HG02943 (cell line): ENCODE data around the gene SCRT2.
"Not testable (repeated sequence)": the region's sequence is repeated elsewhere in the genome, so short reads cannot be mapped to it uniquely, and the experiment has no call there.

Experiments
- ATAC-seq: cut with Tn5 transposase; IDR thresholded peaks from one replicate; pipeline ENCODE4 v1.9.1; 2021; ENCODE audit warnings: mild to moderate bottlenecking, low read depth, moderate library complexity; ENCODE audit not compliant: unreplicated experiment

The SCRT2 gene

DNA sequence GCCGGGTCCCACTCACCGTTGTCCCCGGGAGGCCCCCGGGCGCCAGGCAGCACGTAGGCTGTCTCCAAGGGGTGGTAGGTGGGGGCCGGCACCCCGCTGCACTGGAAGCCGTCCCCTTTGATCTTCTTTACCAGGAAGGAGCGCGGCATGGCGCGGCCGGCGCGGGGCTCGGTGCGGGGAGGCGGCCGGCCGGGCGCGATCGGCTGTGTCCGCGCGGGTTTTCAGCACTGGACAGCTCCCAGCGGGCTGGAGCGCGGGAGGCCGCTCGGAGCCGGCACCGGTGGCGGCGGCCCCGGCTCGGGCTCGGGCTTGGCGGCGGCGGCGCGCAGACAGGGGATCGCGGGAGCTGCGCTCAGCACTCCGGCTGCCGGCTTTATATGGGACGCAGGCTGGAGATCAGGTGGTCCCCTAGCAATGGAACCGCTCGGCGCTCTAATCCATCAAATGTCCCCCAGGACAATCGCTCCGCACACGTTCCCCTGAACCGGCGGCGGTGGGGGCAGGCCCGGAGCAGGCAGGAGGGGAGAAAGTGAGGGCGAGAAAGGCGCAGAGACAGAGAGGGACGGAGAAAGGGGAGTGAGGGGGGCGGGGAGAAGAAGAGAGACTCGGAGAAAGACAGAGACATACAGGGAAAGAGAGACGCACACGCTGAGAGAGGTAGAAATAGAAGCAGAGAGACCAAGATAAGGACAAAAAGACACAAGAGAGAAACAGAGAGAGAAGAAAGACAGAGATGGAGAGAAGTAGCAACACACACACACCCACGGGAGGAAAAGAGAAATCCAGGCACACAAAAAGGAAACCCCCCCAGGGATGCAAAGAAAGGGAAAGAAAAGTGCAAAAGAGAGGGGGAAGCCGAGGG lies at the start of gene SCRT2:
SCRT2 (minus strand) TSS at position 350 of the 862 bp plus-strand sequence; CDS start at position 149, 201 bp downstream.
- ATAC-seq = no peak

DNA sequence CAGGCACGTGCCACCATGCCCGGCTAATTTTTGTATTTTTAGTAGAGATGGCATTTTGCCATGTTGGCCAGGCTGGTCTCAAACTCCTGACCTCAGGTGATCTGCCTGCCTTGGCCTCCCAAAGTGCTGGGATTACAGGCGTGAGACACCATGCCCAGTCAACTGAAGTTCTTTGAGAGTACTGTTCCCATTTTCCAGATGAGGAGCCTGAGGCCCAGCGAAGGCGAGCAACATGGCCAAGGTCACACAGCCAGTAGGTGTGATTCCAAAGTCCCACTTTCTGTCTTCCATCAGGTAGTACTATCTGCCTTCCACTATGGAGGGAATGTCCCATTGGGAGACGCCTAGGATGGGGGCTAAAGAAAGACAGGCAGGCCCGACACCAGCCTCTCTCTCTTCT lies 49.2 kb upstream of the SCRT2 start:
- not testable (repeated sequence) for ATAC-seq

DNA sequence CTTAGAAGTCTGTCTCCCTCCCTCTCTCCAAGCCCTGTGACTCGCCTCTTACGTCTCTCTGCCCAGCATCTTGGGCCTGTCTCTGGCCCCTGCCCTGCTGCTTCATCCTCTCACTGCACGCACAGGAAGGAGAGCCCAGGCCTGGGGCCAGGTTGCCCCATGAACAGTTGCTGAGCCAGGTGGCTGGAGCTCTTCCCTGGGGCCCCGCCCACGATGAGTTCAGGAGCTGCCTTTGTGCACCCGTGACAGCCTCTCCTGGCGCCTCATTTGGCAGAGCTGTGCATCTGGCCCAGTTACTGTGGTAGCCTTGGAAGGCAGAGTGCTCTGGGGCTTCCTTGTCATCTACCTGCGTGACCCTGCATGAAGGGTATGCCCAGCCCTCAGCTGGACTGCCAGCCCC lies 48.2 kb upstream of the SCRT2 start:
- no peak for ATAC-seq

DNA sequence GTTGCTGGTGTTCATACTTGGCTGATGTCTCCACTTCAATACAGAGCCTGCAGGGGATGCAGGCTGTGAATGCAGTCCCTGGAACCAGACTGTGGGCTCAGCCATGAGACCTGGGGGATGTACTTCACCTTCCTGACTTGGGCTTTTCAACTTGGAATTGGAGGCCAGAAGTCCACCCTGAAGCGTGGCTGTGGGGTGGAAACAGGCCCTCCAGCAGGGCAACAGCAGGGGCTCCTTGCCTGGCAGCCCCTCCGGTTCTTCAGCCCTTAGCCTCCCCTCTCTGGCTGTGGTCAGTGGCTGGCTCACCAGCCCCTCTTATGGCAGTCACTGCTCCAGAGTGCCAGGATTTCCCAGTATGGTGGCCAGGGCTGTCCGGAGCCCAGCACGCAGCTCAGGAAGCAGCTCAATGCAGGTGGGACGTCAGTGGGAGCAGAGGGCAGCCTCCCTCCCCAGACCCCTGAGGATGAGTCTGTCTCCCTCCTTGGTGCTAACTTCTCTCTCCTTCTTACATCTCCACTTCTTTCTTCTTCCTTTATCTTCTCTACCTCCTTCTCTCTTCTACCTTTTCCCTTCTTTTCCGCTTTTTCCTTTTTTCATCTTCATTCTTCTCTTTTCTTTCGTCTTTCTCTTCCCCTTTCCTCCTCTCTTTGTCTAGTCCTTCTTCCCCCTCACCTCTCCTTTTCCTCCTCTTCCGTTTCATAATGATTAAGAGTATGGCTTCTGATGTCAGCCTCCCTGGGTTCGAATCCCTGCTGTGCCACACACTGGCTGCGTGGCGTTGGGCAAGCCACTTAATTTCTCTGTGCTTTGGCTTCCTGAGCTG lies 47.4 kb upstream of the SCRT2 start:
- ATAC-seq = no peak

DNA sequence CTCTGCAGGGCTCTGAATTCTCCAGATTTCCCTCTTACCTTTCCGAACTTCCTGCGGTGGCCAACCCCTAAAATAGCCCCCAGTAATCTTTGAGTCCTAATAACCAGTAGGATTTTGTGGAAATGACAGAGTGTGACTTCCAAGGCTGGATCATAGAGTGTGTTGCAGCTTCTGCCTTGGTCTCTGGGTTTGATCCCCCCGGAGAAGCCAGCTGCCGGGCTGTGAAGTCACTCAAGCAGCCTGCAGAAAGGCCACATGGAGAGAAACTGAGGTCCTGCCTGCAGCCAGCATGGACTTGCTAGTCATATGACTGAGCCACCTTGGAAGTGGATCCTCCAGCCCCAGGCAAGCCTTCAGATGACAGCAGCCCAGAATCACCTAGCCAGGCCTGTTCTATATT lies 46.3 kb upstream of the SCRT2 start:
- ATAC-seq = no peak

DNA sequence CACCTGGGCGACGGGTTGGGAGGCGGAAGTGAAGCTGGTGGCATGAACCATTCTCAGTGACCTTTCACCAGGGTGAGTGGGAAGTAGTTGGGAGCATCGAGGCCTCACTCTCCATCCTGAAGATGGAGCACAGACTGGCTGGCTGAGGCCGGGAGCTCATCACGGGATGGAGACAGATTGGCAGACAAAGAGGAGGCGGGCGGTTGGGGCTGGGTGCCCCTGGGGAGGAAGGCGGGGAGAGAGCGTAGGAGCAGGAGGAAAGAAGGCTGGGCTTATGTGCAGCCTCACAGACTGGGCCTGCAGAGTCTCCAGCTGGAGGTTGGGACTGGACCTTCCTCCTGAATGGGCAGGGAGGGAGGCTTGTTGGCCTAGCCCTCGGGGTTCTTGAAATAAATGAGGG lies 44.2 kb upstream of the SCRT2 start:
- ATAC-seq = no peak

DNA sequence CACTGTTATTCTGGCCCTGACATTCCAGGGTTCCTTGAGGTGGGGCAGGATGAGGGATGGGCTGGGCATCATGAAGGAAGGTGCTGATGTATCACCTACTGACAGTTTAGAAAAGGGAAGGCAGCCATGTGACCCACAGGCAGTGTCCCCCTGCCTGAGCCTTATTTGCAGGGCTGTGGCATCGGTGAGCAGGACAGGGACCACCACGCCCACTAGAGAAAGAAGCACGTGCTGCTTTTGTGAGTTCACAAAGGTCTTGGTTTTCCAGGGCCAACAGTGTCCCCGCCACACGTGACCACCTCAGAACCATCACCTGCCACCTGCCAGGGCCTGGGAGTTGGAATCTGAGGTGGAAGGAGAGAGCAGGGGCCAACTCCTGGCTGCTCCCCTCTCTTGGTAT lies 43.5 kb upstream of the SCRT2 start:
- ATAC-seq = no peak

DNA sequence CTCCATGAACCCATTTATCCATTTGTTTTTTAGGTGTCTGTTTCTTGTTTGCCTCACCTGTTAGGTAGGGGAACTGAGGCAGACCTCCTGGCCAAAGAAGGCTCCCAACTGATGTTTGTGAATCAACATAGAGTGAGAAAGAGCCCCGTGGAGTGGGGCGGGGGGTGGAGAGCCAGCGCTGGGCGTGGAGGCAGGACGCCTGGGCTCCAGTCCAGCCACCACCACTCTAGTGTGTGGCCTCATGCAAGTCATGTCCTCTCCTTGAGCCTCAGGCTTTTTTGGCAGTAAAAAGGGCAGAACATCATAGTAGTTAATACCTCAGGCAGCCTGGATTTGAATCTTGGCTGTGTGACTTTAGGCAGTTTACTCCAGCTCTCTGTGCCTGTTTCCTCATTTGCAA lies 42.2 kb upstream of the SCRT2 start:
- no peak for ATAC-seq

DNA sequence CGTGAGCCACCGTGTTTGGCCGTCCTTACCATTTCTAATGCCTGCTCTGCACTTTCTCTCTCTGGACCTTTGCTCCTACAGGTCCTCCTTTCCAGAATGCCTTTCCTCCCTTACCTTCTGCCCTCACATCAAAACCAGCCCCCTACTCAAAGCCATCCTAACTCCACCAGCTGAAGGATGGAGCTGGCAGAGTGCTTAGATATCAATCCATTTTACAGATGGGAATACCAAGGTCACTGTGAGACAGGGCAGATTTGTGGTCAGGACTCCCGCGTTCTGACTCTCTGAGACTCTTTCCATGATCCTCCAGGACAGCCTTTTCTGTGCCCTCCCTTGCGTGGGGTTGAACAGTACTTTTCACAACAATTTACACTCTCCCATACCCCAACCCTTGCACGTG lies 41.7 kb upstream of the SCRT2 start:
- no peak for ATAC-seq

DNA sequence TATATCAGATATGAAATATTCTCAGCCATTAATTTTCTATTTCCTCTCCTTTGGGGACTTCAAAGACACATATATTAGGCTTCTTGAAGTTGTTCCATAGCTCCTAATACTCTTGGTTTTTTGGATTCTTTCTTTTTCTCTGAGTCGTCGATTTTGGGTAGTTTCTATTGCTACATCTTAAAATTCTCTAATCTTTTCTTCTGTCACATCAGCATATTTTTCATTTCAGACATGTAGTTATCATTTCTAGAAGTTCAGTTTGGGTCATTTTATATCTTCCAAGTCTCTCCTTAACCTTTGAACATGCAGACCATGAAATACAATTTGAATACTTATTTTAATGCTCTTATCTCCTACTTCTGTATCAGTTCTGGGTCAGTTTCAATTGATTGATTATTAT lies 38.9 kb upstream of the SCRT2 start:
- ATAC-seq = no peak

DNA sequence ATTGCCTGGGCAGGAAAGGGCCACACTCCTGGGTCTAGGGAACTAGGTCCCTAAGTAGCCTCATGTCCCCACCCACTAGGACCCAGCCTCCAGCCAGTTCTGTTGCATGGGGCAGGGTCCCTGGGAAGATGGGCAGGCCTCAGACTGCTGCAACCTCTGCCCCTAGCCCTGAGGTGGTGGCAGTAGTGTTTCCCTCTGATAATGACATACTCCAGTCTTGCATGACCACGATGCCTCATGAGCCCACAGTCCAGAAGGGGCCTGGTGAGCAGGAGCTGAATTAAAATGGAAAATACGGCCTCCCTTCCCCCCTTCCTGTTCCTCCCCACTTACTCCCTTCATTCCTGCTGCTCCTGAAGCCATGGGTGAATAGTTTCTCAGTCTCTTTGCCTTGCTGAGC lies 36.0 kb upstream of the SCRT2 start:
- no peak for ATAC-seq

DNA sequence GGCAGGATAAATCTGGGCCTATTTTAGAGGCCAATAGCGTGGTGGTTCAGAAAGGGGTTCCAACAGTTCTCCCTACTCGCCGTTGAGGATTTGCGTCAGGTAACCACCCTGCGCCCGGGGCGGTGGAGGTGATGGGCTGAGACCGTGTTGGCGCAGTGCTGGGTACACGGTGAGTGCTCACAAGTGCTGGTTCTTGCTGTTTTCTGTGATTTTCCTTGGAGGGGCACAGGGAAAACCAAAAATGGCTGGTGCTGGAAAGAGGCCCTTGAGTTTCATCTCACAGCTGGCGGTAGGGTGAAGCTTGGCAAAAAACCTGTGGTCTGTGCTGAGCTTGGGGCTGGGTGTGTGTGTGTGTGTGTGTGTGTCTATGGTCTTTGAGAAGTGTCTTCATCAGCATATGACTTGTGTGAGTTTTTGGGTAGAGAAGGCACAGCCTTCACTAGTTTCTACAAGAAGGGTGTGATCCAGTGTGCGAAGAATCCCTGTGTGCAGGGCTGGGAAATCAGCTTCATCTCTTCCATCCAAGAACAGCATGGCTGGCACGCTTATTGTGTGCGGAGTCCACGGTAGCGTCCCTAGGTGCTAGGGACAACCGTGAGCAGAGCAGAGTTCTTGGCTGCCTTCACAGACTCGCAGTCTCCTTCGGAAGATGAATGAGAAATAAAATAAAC lies 35.3 kb upstream of the SCRT2 start:
- no peak for ATAC-seq

DNA sequence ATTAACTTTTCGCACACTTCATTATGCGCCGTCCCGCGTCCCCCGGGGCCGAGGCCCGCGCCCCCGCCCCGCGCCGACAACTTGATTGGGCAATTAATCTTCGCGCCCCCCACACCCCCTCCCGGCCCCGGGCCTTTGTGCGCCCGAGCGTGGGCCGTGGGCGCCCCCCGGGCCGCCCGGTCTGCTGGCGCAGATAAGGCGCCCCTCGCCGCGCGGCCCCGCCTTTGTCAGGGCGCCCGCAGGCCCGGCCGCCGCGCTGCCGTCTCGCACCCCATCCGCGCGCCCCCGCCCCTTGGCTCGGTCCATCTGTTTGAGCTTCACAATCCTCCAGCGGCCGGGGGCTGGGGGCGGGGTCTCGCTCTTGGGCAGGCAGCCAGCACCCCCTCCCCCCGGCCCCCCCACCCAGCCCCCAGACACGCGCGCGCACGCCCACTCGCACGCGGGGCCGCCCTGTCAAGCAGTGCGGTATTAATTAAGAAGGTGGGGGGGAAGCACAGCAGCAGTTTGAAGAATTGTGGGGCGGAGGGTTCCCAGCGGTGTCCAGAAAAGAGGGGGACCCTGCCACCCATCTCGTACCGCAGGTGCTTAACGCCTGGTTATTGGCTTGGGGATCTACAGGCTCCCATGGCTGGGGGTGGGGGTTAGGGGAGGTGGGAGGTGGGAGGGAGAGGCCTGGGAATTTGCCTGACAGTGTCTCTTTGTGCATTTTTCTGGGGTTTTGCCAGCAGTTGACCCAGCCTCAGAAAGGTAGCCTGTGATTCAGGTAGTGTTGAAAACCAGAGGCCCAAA lies 34.6 kb upstream of the SCRT2 start:
- ATAC-seq = no peak

DNA sequence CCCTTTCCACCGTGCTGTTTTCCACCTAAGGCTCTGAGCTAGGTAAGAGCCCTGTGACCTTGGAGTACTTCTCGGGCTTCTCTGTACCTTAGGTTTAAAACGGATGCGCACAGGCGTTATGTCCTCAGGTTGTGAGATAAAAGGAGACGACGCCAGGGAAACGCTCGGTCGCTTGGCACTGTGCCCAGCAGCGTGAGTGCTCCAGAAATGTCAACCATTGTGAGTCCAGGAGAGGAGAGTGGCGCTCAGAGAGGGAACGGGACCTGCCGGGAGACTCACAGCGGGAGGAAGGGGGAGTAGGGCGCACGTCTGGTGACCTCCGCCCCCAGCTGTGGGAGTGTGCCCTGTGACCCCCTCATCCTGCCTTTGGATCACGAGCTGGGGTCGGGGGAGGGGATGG lies 33.8 kb upstream of the SCRT2 start:
- ATAC-seq = no peak

DNA sequence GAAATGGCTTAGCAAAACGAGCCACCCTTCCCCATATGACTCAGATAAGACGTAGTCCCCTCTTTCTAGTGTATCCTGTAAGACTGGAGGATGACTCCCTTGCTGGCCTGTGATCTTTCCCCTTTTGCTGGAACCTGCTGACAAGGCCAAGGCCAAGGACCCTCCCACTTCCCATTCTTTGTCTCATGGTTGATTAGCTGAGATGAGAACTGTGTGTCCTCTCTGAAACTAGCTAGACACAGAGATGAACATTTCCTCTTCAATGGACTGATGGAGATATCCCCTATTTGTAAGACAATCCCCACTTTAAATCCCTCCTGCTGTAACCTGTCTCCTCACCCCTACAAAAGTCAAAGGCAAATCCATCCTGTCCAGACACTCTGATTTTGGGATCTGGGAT lies 33.4 kb upstream of the SCRT2 start:
- no peak for ATAC-seq

DNA sequence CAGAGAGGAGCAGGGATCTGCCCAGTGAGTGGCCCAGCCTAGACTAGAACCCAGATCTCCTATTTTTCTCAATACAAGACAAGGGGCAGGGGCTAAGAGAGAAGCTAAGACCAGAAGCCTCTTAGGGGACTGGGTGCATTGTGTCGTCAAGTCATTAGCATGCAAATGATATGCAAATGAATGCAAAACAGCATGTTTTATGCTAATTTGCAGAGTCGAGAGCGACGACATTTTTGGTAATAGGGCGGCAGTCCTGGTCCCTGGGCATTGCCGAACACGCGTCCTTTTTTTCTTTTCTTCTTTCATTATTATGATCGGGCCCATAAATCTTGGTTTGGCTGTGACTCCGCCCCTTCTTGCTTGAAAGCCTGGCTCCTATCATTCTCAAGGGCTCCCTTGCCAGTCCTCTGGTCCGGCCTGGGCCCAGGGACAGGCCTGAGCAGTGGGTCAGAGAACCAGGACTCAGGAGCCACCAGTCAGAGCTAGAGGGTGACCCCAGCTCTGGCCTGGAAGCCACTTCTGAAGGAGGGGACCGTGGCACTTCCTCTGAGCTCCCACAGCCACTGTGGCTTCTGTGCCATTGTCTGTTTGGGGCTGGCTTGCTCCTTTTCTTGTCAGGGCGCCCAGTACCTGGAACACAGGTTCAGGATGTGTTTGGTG lies 32.0 kb upstream of the SCRT2 start:
- ATAC-seq = no peak

DNA sequence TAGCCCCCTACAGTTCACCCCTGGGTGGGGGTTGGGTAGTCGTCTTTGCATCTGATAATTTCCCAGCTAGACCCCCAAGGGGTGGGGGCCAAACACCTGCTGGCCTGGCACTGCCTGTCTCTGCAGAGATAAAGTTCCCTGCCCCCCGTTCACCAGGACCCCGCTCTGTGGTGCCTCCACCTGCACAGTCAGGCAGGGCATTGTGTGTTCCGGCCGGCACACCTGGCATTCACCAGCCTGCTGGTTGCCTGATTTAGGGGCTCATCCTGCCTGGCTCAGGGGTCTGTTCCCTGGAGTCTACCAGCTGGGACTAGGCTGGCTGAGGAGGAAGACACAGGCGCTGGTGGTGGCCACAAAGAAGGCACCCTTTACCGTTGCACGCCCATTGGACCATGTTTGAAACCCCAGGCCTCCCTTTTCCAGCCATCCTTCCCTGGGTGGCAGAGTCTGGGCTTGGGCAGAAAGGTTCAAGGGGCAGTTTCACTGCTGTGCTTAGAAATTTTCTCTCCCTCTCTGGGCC lies 30.8 kb upstream of the SCRT2 start:
- ATAC-seq = no peak

DNA sequence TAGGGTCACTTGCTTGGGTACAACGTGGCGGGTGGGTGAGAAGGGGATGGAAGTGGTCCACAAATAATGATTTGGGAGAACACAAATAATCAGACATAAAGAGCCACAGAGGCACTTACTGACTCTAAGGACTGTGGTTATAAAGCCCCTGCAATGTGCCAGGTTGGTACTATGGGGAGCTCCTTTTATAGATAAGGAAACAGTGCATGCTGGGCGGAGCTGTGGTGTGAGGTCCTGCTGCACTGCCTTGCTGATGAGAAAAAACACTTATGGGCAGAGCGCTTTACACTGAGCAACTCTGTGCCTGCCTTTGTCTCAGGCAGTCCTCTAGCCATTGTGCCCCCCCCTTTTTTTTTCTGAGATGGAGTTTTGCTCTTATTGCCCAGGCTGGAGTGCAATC lies 29.1 kb upstream of the SCRT2 start:
- no peak for ATAC-seq

DNA sequence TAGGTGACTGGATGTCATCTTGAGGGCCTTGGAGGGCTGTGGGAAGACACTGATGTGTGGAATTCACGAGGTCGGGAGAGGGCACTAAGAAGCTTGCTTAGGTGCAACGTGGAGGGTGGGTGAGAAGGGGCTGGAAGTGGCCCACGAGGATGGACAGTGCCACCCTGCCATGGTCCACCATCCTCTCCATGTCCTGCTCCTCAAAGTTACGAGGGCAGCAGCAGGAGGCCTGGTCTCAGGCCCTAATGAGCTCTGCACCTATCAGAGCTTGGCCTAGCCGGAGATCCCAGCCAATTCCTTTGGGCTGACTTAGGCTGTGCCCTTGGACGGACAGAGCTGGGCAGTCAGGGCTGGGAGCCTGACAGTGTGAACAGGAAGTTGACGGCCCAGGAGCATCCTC lies 27.8 kb upstream of the SCRT2 start:
- no peak for ATAC-seq

DNA sequence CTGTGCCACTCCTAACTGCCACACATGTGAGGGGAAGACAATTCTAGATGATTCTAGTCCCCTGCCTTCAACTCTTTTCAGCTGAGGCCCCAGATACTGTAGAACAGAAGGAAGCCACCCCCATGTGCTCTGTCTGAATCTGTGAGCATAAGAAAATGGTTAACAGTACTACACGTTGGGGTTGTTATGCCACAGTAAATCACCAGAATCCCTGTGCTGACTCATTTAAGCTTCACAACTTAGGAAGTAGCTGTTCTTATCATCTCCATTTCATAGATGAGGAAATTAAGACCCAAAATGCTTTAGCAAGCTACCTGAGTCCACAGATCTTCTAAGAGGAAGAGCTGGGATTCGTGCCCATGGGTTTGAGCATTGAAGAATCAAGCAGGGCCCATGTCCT lies 27.4 kb upstream of the SCRT2 start:
- ATAC-seq = no peak
